IMR-90 (cell line): Measurements from ENCODE around the gene ASXL1. TPM values are rescaled to one million over a fixed set of nuclear protein-coding genes. Genes with fewer than 3 reads are reported as not detected.
A peak's percentile ranks its signal among the peaks of the same experiment; 100 is the strongest.

ENCODE experiments used
- ATAC-seq: fragments of 200-7000 bp; cut with Tn5 transposase; 2 replicates; pipeline ENCODE4 v1.9.1; 2020; ENCODE audit warnings: low read depth, mild to moderate bottlenecking, moderate library complexity
- BruUV-seq: library from RNA; stranded (reverse); fragments of 400-500 nt; replicated peaks from 2 replicates; lab custom pipeline; 2021; lab: Mats Ljungman, UMichigan
- CTCF ChIA-PET: fragments of 300-600 bp; formaldehyde crosslinking; extraction: SDS; loops from one replicate; lab custom pipeline; 2021; ENCODE audit warnings: antibody characterized with exemption; lab: Yijun Ruan, JAX
- POLR2A ChIA-PET: fragments of 300-600 bp; sonication (Branson Sonifier 250); formaldehyde crosslinking; loops from one replicate; lab custom pipeline; 2022; ENCODE audit warnings: antibody characterized with exemption; ENCODE audit not compliant: unreplicated experiment; lab: Charles Lee
- DNase-seq: peaks from one replicate; pipeline ENCODE4 v3.0.0; 2013
- H2AFZ ChIP-seq: replicated peaks from 2 replicates; pipeline ENCODE3; 2013; ENCODE audit warnings: low read length, mild to moderate bottlenecking; ENCODE audit not compliant: poor library complexity
- H2AK5ac ChIP-seq: 2 replicates; pipeline ENCODE4 v1.6.1; 2013; ENCODE audit warnings: low read depth, low read length, inconsistent platforms
- H2AK9ac ChIP-seq: replicated peaks from 2 replicates; pipeline ENCODE3; 2013; ENCODE audit warnings: mild to moderate bottlenecking, low read depth, low read length, moderate library complexity; ENCODE audit not compliant: poor library complexity
- H2BK120ac ChIP-seq: 2 replicates; pipeline ENCODE4 v1.6.1; 2013; ENCODE audit warnings: low read depth, low read length, inconsistent platforms
- H2BK15ac ChIP-seq: 3 replicates; pipeline ENCODE4 v1.6.1; 2013; ENCODE audit warnings: low read depth, low read length, inconsistent platforms
- H2BK20ac ChIP-seq: 2 replicates; pipeline ENCODE4 v1.6.1; 2013; ENCODE audit warnings: low read depth, mild to moderate bottlenecking, inconsistent platforms, low read length, moderate library complexity
- H2BK5ac ChIP-seq: 2 replicates; pipeline ENCODE4 v1.6.1; 2013; ENCODE audit warnings: mild to moderate bottlenecking, low read depth, low read length, inconsistent platforms; ENCODE audit not compliant: poor library complexity, severe bottlenecking
- H3K14ac ChIP-seq: replicated peaks from 2 replicates; pipeline ENCODE4 v1.6.1; 2013; ENCODE audit warnings: low read depth, low read length, inconsistent platforms
- H3K18ac ChIP-seq: 2 replicates; pipeline ENCODE4 v1.6.1; 2013; ENCODE audit warnings: low read depth, low read length, control low read depth
- H3K23ac ChIP-seq: 2 replicates; pipeline ENCODE4 v1.6.1; 2013; ENCODE audit warnings: low read depth, low read length, inconsistent platforms
- H3K27ac ChIP-seq: 2 replicates; pipeline ENCODE4 v1.5.1; 2013; ENCODE audit warnings: mild to moderate bottlenecking, control low read depth, low read length; ENCODE audit not compliant: insufficient read depth
- H3K27me3 ChIP-seq: 2 replicates; pipeline ENCODE4 v1.6.1; 2013; ENCODE audit warnings: low read length; ENCODE audit not compliant: control insufficient read depth, insufficient read depth
- H3K36me3 ChIP-seq: 2 replicates; pipeline ENCODE4 v1.6.1; 2013; ENCODE audit warnings: low read length, mixed read lengths; ENCODE audit not compliant: control insufficient read depth, insufficient read depth
- H3K4ac ChIP-seq: 2 replicates; pipeline ENCODE4 v1.6.1; 2013; ENCODE audit warnings: low read depth, low read length, inconsistent platforms
- H3K4me1 ChIP-seq: 2 replicates; pipeline ENCODE4 v1.6.1; 2013; ENCODE audit warnings: low read length, mixed read lengths; ENCODE audit not compliant: control insufficient read depth, insufficient read depth
- H3K4me2 ChIP-seq: 2 replicates; pipeline ENCODE4 v1.6.1; 2013; ENCODE audit warnings: low read depth, mild to moderate bottlenecking, control low read depth, low read length, moderate library complexity
- H3K4me3 ChIP-seq: 2 replicates; pipeline ENCODE4 v1.5.1; 2013; ENCODE audit warnings: low read depth, mild to moderate bottlenecking, control low read depth, low read length, moderate library complexity; ENCODE audit not compliant: insufficient read depth
- H3K56ac ChIP-seq: 2 replicates; pipeline ENCODE4 v1.6.1; 2013; ENCODE audit warnings: low read length, inconsistent platforms; ENCODE audit not compliant: insufficient read depth; ENCODE audit errors: extremely low read depth
- H3K79me1 ChIP-seq, 2 experiments: 2 replicates each; pipeline ENCODE4 v1.6.1; 2013; ENCODE audit warnings: low read length in 2 of 2, inconsistent platforms in 1 of 2, low read depth in 1 of 2
- H3K9ac ChIP-seq: 2 replicates; pipeline ENCODE4 v1.6.1; 2013; ENCODE audit warnings: low read depth, low read length, control low read depth
- H3K9me1 ChIP-seq: 2 replicates; pipeline ENCODE4 v1.6.1; 2013; ENCODE audit warnings: low read length, inconsistent platforms; ENCODE audit not compliant: insufficient read depth
- H3K9me3 ChIP-seq: 2 replicates; pipeline ENCODE4 v1.6.1; 2013; ENCODE audit warnings: low read length; ENCODE audit not compliant: control insufficient read depth, insufficient read depth
- H4K20me1 ChIP-seq: 2 replicates; pipeline ENCODE4 v1.6.1; 2013; ENCODE audit warnings: low read length, inconsistent platforms; ENCODE audit not compliant: insufficient read depth
- H4K5ac ChIP-seq: 2 replicates; pipeline ENCODE4 v1.6.1; 2013; ENCODE audit warnings: mild to moderate bottlenecking, low read depth, low read length, control low read depth
- H4K8ac ChIP-seq, 2 experiments: 2 replicates each; pipeline ENCODE4 v1.6.1; 2013; ENCODE audit warnings: low read depth in 2 of 2, low read length in 2 of 2, control low read depth in 1 of 2, inconsistent platforms in 1 of 2
- H4K91ac ChIP-seq: 2 replicates; pipeline ENCODE4 v1.6.1; 2013; ENCODE audit warnings: low read depth, low read length, inconsistent platforms; ENCODE audit not compliant: insufficient read depth
- CEBPB ChIP-seq: IDR thresholded peaks from 2 replicates; pipeline ENCODE4 v1.6.1; 2012; ENCODE audit warnings: low read depth, low read length, improper control_type of control experiment
- POLR2A ChIP-seq: IDR thresholded peaks from 2 replicates; pipeline ENCODE4 v1.6.1; 2012; ENCODE audit warnings: mild to moderate bottlenecking, low read depth, low read length
- RCOR1 ChIP-seq: IDR thresholded peaks from 2 replicates; pipeline ENCODE4 v1.6.1; 2012; ENCODE audit warnings: mild to moderate bottlenecking, low read length, improper control_type of control experiment; ENCODE audit not compliant: insufficient replicate concordance
- WGBS, 2 experiments: methylation state at CpG; one replicate each; pipeline versions ENCODE4 v1.1.5 to v1.1.7; 2013; ENCODE audit warnings: missing lambda C conversion rate in 2 of 2; ENCODE audit not compliant: insufficient read length in 1 of 2; ENCODE audit errors: extremely low coverage in 2 of 2; 5-methylcytosine and 5-hydroxymethylcytosine counted together
- dilution Hi-C: fragments of 300-500 bp; cut with HindIII; formaldehyde crosslinking; loops from one replicate; pipeline ENCODE4 v1.14.3; 2018; ENCODE audit warnings: low sequenced_read_pairs; ENCODE audit not compliant: unreplicated experiment
- in situ Hi-C: fragments of 300-500 bp; cut with MboI; formaldehyde crosslinking; loops from 3 replicates; pipeline ENCODE4 v1.14.3; 2019; ENCODE audit warnings: low sequenced_read_pairs, inconsistent platforms, mixed read lengths
- intact Hi-C: fragments of 100-400 bp; cut with micrococcal nuclease; formaldehyde crosslinking; loops from 2 replicates; pipeline ENCODE4 v1.10.0; 2022
- polyA plus RNA-seq, 3 experiments: library from polyadenylated mRNA; depleted of rRNA; stranded (reverse); fragments of >200 nt; gene quantifications; 2 replicates each; pipeline ENCODE4 v1.2.3, GENCODE V29; 2012; ENCODE audit warnings: low replicate concordance in 1 of 3
- total RNA-seq: library from RNA; depleted of rRNA; stranded (reverse); fragments of >200 nt; gene quantifications from 2 replicates; pipeline ENCODE4 v1.2.3, GENCODE V29; 2012

ASXL1 gene
- total and polyA plus RNA-seq, 2 of the 4 experiments (the other 2 are of a cell fraction), result 29.9 to 37.1 TPM

DNA sequence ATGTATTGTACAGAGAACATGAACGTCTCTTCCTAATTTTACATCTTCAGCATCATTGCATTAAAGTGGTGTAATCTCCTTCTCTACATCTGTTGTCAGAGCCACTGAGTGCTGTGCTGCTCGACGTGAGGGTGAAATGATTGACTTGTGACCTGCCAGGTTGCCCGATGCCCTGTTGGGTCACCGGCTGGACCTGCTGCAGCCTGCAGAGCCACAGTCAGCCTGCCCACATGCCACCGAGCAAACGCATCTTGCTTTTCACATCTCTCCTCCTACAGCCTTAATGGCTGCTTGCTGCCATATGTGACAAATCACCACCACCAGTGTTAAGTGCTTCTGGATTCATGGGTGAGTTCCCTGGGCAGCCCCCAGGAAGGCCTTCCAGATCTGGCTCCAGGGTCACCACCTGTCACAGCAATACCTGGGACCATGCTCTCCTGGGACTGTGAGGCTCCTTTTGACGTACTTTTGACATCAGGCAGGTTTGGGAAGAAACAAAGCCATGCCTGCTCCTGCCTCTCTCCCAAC, 80.3 kb downstream of the ASXL1 start:
- no peak overlapping the region for H3K18ac ChIP-seq
- no peak overlapping the region for H3K4me2 ChIP-seq
- H2AK9ac ChIP-seq, result peak overlapping the region; percentile 20
- H2BK15ac ChIP-seq, result no peak overlapping the region
- no peaks in the 10 kb centered on the region for H3K9me3 ChIP-seq
- H2BK20ac ChIP-seq, result no peak overlapping the region
- in situ Hi-C loops (no loop called here), dilution Hi-C loops (no loop called here), intact Hi-C loops (loop anchor here (5.0 kb wide), 1 partner anchor 101 kb away; no protein-coding TSS in a partner anchor)
- H3K9ac ChIP-seq, result no peak overlapping the region
- H3K56ac ChIP-seq, result no peak overlapping the region
- no peak overlapping the region for H2BK120ac ChIP-seq
- POLR2A ChIA-PET, result no interaction called here
- no TSS peak for BruUV-seq
- ATAC-seq, result no peak
- H3K14ac ChIP-seq, result no peak overlapping the region
- H2AK5ac ChIP-seq, result no peak overlapping the region
- peaks cover 44% of the 10 kb centered on the region for H3K9me1 ChIP-seq
- no peak overlapping the region for H4K91ac ChIP-seq
- H2AFZ ChIP-seq, result no peak overlapping the region
- CTCF ChIA-PET, result no interaction called here
- H4K8ac ChIP-seq, result no peak overlapping the region
- H3K27ac ChIP-seq, result no peak overlapping the region
- no peak for TF ChIP-seq CEBPB
- TF ChIP-seq RCOR1, result no peak
- TF ChIP-seq POLR2A, result no peak
- peaks cover 7% of the 10 kb centered on the region for H3K4me1 ChIP-seq
- H4K5ac ChIP-seq, result no peak overlapping the region
- peaks cover 38 to 79% of the 10 kb centered on the region in 2 experiments for H3K79me1 ChIP-seq
- H3K27me3 ChIP-seq, result no peaks in the 10 kb centered on the region
- H3K36me3 ChIP-seq, result peaks cover 62% of the 10 kb centered on the region
- H2BK5ac ChIP-seq, result no peak overlapping the region
- peaks cover 52% of the 10 kb centered on the region for H4K20me1 ChIP-seq
- no peak for DNase-seq
- no peak overlapping the region for H3K4me3 ChIP-seq
- no peak overlapping the region for H3K4ac ChIP-seq
- H3K23ac ChIP-seq, result peak overlapping the region; percentile 34; the same call in 1 of the 2 replicates
- 95% methylated on average over 4 of the region's 8 CpGs; no CpG with 5 or more reads in 1 of the 2 experiments for WGBS, 2 experiments
